Retinal pigment epithelial cell (primary cell): ENCODE results near the gene HPS1.

Experiments used
- DNase-seq: peaks from one replicate; pipeline ENCODE4 v3.0.0-alpha.2; 2010; ENCODE audit warnings: low read depth
- H3K4me3 ChIP-seq: 2 replicates; pipeline ENCODE4 v1.5.1; 2011; ENCODE audit warnings: mild to moderate bottlenecking, low read length, control low read depth, moderate library complexity
- TF ChIP-seq, protein P1 (sequence below): conservative IDR thresholded peaks from 2 replicates; pipeline ENCODE4 v1.5.1; 2011; ENCODE audit warnings: low read depth, low read length, control low read depth, inconsistent platforms

Gene HPS1

DNA sequence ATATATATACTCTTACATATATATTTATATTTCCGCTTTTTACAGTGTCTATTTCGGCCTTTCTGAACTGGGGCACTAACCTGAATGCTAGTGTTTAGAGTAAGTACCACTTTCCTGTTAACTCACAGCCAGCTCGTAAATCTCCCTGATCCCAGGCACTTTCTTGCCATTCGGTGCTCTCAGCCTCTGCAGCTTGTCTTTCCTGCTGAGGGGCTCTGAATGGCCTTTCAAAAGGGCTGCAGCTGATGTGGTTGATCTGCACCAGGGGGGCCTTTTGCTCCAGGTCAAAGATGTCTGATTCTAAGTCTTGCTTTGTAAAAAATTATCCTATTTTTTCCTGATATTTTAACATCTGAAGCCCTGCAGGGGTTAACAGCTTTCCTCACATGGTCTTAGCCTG is 25.5 kb upstream of the HPS1 start:
- H3K4me3 ChIP-seq: no peak overlapping the region
- TF ChIP-seq, protein P1, sequence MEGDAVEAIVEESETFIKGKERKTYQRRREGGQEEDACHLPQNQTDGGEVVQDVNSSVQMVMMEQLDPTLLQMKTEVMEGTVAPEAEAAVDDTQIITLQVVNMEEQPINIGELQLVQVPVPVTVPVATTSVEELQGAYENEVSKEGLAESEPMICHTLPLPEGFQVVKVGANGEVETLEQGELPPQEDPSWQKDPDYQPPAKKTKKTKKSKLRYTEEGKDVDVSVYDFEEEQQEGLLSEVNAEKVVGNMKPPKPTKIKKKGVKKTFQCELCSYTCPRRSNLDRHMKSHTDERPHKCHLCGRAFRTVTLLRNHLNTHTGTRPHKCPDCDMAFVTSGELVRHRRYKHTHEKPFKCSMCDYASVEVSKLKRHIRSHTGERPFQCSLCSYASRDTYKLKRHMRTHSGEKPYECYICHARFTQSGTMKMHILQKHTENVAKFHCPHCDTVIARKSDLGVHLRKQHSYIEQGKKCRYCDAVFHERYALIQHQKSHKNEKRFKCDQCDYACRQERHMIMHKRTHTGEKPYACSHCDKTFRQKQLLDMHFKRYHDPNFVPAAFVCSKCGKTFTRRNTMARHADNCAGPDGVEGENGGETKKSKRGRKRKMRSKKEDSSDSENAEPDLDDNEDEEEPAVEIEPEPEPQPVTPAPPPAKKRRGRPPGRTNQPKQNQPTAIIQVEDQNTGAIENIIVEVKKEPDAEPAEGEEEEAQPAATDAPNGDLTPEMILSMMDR: no peak
- no peak for DNase-seq

DNA sequence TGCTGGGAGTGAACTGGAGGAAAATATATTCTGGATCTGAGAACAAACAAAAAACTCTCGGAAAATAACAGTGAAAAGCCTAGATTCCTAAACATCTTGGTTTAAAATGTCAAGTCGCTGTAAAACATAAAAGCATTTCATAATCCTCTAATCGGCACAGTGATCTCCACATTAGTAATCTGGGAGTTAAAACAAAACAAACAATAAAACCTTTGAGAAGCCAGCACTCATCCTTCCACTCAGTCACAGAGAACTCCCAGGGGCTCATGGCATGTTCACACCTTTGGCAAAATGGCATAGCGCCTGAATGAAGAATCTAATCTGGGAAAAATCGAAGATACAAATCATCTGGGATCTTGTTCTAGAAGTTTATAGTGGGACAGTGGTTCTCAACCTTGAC is 24.1 kb upstream of the HPS1 start:
- H3K4me3 ChIP-seq: no peak overlapping the region
- TF ChIP-seq, protein P1: no peak
- DNase-seq: no peak

DNA sequence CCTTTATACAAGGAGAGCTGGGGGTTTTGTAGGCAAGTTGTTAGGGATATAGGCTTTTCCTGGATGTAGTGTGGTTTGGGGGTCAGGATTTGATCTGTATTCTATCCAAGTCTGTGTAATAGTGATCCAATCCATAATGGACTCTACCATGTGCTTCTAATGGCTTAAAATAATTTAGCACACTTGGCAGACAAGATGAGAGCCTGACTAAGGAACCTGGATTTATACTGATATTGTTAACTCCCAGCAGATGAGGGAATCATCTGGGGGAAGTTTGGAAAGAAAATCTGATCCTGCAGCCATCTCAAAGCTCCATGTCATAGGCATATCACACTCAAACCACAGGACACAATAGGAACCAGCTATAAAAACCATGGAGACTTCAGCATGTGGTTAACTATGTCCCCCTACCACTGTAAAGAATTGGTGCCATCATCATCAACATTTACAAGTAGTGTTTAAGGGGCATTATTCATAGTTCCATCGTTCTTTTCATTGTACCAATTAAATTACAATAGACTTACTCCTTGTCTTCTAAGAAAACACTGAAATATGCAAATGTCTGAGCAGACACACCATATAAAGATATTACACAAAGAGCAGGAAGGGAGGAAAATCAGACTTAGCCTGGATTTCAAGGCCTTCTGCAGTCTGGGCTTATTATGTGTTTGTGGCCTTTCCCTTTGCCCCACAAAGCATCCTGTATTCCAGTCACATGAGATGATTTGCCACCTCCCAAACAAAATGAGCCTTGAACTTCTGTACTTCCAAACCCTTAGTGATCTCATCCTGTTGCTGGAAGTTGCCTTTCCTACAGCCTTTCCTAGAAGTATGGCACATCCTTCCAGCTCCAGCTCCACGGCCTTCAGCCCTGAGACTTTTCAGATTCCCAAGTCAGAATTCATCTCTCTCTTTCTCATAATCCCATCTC is 22.5 kb upstream of the HPS1 start:
- H3K4me3 ChIP-seq: no peak overlapping the region
- TF ChIP-seq, protein P1: no peak
- DNase-seq: no peak

DNA sequence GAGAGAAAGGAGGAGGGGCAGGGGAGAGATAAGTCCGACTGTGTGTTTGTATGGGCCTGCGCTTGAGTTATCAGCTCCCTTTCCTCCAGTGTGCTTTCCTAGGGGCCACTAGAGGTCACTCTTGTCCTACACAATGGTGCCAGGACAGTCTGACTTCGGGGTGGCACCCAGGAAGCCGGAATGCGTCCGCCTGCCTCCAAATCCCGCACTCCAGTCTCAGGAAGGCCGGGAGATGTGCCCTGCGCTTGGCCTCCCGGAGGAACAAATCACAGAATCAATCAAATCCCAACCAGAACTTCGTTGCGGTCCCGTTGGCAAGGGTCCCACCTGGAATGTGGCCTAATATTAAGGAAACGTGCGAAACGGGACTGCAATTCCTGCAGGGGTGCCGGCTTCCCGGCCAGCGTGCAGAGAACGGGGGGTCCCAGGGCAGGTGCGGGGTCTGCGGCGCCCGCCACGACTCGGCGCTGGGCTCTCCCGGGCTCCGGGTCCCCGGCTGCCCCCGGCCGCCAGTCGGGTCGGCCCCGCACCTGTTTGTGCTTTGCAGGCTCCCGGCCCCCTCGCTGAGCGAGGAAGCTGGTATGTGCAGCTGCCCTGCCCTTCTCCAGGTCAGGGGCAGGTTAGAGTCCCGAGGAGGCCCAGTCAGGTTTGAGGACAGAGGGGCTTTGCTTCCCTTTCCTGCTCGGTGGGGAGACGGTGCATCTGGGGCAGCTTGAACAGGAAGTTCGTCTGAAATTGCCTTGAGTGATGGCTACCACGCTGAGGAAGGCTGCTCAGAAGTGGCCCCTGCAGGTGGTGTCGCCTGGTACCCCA is 21.0 kb upstream of the HPS1 start:
- H3K4me3 ChIP-seq: peak overlapping the region; percentile 52
- peak; percentile 43 for DNase-seq
- TF ChIP-seq, protein P1: peak; percentile 85

DNA sequence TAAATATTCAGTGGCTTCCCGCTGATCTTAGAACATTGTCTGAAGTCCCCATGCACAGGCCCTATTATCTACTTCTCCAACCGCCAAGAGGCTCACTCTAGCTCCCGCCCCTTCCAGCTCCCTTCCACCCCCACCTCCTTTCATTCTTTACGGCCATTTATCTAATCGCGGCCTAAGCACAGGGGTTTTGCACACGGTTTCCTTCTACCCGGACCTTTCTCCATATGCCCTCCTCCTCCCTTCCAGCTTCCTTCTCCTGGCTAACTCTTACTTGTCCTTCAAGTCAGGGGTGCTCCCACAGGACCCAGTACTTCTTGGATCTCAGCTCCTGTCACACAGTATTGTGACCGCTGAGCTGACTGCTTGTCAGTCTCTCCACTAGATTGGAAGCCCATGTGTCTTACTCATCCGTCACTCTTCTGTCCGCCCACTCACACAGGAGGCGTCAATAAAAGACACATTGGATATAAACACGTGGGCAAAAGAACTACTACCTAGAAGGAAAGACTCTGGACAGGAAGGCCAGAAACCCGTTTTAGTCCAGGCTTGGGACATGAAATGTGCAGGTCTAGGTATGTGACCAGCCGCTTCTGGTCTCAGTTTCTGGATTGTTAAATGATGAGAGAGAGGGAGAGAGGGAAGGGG is 20.2 kb upstream of the HPS1 start:
- H3K4me3 ChIP-seq: no peak overlapping the region
- DNase-seq: no peak
- TF ChIP-seq, protein P1: no peak

DNA sequence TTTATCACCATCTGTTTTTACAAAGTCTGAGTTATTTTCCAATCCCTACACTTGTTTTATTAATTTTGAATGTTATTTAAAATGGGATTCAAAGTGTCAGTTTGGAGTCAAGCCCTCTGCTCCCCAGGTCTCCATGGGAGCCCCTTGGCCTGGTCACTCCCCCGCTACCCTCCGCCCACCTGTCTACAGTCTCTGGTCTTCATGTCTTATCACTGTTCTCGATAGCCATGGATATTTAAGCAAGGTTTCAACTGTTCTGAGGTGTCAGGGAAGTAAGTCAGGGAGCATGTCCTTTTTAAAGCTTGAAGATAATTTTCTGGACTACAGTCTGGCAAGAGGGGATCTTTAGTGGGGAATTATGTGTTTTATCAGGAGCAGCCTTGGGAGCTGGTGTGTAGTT is 19.1 kb upstream of the HPS1 start:
- TF ChIP-seq, protein P1: no peak
- DNase-seq: no peak
- no peak overlapping the region for H3K4me3 ChIP-seq
